ENCODE measurements around the gene OVAAL. TPM values are rescaled to one million over a fixed set of nuclear protein-coding genes. Genes with fewer than 3 reads are reported as not detected.

The OVAAL gene
- total RNA-seq, 1 donor from 2014 or later: not detected

DNA sequence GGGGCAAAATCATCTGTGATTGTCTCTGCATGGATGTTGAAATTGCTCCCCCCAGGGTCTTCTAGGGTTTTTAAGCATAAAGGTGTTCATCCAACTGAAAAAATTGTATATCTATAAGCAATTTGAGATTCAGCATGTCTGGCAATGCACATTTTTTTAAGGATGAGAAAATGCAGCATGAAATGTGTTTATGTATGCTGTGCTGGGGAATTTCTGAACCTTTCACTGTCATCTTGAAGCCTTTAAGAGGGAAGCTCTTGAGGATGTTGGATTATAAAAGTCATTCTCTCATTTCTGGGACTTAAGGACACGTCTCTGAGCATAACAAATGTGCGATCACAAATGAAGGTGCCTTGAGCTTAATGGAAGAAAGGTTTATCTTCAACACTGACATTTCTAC is 9.4 kb downstream of the OVAAL start:
- no peak overlapping the region for H3K27ac Mint-ChIP-seq

DNA sequence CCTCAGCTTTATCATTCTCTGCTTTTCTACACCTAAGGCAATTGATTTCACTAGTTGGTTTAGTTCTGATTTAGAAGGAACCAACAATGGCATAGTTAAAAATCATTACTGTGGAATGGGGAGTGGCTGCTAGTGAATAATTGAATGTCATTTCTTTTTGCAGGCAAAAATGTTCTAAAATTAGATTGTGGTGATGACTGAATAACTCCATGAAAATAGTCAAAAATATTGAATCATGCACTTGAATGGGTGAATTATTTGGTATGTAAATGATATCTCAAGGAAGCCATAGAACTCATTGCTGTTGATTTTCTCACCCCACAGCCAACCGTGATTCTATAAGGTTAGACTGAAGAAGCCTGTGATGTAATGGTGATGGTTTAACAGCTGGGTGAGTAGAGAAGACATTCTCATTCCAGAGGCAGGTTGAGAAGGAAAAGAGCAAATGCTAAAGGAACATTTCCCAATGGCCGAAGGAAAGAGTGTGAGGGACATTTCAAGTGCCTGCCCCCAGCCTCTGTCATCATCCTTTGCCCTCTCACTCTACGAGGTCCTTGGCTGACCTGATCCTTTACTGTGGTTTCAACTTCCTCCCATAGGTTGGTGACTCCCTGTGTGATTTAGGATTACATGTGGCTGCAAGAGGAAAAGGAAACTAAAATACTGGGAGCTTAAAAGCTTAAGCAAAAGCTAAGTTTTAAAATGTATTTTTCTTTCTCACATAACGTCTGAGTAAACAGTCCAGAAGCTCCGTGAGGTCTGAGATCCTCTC is 12.5 kb downstream of the OVAAL start:
- Mint-ChIP-seq H3K4me1 (peaks cover 22% of the 10 kb centered on the region), H3K27ac (peak overlapping the region; percentile 73), H3K36me3 (ENCODE audit: low read depth) (peaks cover 7% of the 10 kb centered on the region), H3K4me3 (no peak overlapping the region), H3K27me3 (peaks cover 11% of the 10 kb centered on the region), H3K9me3 (peaks cover 20% of the 10 kb centered on the region)
- DNase-seq: no peak
- intact Hi-C loops (cut with micrococcal nuclease): loop anchor here (5.0 to 10.0 kb wide), 2 partner anchors 451 to 824 kb away; partner anchors contain the start of gene STX6

More for the DNA sequence above, 9.4 kb downstream of the OVAAL start:
- Mint-ChIP-seq H3K9me3 (peaks cover 17% of the 10 kb centered on the region), H3K27me3 (peaks cover 23% of the 10 kb centered on the region), H3K4me3 (no peak overlapping the region), H3K36me3 (ENCODE audit: low read depth) (peaks cover 7% of the 10 kb centered on the region), H3K4me1 (peaks cover 22% of the 10 kb centered on the region)
- intact Hi-C loops (cut with micrococcal nuclease): no loop called here
- no peak for DNase-seq

DNA sequence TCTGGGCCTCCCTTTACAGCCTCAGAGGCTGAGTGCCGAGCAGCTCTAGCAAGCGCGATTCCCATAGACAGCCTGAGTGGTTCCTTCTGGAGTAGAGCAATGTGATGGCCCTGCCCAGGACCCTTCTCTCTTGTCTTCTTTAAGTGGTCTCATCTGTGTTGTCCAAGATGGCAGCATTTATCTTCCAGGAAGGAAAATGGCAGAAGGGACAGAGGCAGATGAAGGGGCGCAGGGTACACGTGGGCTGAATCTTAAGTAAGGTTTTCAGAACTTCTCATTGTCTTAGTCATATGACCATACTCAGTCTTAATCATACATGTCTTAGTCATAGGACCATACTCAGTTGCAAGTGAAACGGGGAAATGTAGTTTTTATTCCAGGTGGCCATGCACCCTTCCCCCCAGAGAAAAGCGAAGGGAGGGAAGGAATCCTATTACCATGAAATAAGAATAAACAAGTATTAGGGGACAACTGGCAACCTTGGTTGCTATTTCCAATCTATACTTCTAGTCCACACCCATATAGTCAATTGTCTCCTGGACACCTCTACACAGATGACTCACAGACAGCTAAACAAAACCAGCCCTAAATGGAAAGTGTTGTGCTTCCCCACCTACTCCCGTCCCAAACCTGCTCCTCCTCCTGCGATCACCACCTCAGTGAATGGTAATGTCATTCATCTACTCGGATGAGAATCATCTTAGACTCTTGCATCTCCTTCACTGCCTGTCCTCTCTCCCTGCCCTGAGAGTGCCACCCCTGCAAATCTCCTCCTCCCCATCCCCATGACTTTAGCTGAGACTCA is 13.3 kb downstream of the OVAAL start:
- DNase-seq: peak; percentile 65
- intact Hi-C loops (cut with micrococcal nuclease): loop anchor here (1.0 to 10.0 kb wide), 4 partner anchors 13 to 823 kb away; partner anchors contain the start of gene STX6
- Mint-ChIP-seq H3K27ac (peak overlapping the region; percentile 73), H3K9me3 (peaks cover 21% of the 10 kb centered on the region), H3K36me3 (ENCODE audit: low read depth) (peaks cover 7% of the 10 kb centered on the region), H3K27me3 (peaks cover 11% of the 10 kb centered on the region), H3K4me3 (peak overlapping the region; percentile 38), H3K4me1 (peaks cover 22% of the 10 kb centered on the region)

DNA sequence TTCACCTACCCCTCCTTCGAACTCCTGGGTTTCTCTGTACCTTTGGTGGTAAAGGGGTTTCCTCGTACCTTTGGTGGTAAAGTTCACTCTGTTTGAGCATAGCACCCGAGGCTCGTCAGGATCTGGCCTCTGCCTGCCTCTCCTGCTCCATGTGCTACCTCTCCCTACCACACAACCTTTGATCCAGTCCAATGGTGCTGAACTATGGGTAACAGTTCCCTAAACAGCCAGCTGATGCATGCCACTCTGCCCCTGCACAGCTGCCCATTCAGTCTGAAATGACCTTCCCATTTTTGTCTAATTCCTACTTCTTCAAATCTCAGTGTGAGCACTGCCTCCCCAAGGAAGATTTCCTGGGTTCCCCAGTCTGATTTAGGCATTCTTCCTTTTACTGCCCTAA is 14.0 kb downstream of the OVAAL start:
- Mint-ChIP-seq H3K9me3 (peaks cover 21% of the 10 kb centered on the region), H3K36me3 (ENCODE audit: low read depth) (peaks cover 7% of the 10 kb centered on the region), H3K4me1 (peaks cover 22% of the 10 kb centered on the region), H3K27ac (peak overlapping the region; percentile 14), H3K27me3 (peaks cover 7% of the 10 kb centered on the region), H3K4me3 (no peak overlapping the region)
- intact Hi-C loops (cut with micrococcal nuclease): loop anchor here (1.0 to 10.0 kb wide), 4 partner anchors 13 to 822 kb away; partner anchors contain the start of gene STX6
- DNase-seq: no peak

DNA sequence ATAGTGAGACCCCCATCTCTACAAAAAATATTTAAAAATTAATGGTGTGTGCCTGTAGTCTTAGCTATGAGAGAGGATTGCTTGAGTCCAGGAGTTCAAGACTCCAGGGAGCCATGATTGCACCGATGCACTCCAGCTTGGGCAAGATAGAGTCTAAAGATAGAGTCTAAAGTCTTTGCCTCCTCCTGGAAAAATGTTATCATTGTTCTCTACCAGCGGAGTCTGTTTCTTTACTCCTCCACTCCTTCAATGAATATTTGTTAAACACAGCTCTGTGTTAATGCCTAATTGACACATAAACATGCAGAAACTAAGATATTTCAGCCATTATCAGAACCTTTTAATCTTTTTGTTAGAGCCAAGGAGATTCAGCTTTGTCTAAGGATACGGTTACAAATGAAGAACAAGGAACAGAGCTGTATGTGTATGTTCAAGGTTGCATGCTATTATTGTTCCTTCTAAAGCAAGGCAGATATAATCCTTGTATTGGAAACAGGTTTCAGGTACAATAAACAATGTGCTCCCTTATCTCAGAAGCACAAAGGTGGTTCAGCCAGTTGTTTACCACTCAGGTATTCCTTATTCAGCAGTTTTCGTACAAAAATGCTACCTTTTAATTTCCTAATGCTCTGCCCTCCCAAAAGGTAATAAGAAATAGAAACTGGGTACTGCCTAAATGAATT is 15.4 kb downstream of the OVAAL start:
- intact Hi-C loops (cut with micrococcal nuclease): loop anchor here (5.0 to 10.0 kb wide), 2 partner anchors 448 to 821 kb away; partner anchors contain the start of gene STX6
- peaks cover 7% of the 10 kb centered on the region for H3K36me3 Mint-ChIP-seq (ENCODE audit: low read depth)
- peaks cover 21% of the 10 kb centered on the region for H3K9me3 Mint-ChIP-seq
- DNase-seq: no peak
- H3K4me3 Mint-ChIP-seq: no peak overlapping the region
- H3K4me1 Mint-ChIP-seq: peaks cover 22% of the 10 kb centered on the region
- no peak overlapping the region for H3K27ac Mint-ChIP-seq
- H3K27me3 Mint-ChIP-seq: peaks cover 4% of the 10 kb centered on the region

DNA sequence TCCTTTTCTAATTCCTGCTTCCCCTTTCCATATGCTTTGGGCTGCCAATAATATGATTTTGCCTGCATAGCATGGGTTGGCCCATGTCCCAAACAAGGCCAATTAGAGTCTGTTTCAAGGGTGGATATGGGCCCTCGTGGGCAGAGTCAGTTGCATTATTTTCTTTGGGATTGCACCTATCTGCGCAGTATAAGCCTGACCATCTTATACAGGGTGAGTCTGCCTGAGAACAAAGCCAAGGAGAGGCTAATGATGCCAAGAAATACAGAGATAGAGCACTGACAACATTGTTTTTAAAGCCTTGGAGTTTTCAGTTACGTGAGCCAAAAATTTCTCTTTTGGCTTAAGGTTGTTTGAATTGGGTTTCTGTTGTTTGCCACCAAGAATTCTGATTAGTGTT is 18.6 kb downstream of the OVAAL start:
- H3K27me3 Mint-ChIP-seq: peaks cover 4% of the 10 kb centered on the region
- no peak for DNase-seq
- H3K27ac Mint-ChIP-seq: no peak overlapping the region
- intact Hi-C loops (cut with micrococcal nuclease): loop anchor here (10.0 kb wide), 1 partner anchor 817 kb away; no protein-coding TSS in a partner anchor
- peaks cover 9% of the 10 kb centered on the region for H3K4me1 Mint-ChIP-seq
- no peak overlapping the region for H3K4me3 Mint-ChIP-seq
- peaks cover 6% of the 10 kb centered on the region for H3K9me3 Mint-ChIP-seq
- peaks cover 1% of the 10 kb centered on the region for H3K36me3 Mint-ChIP-seq (ENCODE audit: low read depth)

DNA sequence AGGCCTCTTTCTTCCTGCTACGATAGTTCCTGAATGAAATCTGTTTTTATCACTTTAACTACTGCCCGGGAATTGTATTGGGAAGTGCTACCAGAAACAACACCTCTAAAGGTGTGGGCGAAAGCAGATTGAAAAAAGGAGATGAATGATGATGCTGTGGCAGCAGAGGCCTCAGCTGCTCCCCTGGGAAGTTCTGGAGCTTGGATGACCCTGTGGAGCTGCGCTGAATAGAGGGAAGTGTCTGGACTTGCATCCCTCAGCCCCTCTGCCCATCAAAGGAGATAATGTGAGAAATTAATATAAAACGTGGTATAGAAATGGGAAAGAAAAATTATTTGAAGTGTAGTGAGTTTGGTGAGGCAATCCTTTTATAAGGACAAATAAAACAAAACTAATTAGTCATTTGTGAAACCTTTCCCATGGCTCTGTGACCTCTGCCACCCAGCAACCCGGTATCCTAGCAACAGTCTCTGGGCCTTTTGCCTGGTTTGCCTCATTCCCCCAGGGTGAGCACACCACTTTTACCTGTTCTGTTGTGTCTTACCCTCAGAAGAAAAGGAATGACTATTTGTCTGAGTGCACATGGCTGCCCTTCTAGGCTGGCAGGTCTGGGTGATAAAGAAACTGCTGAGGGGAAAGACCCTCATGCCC is 21.3 kb downstream of the OVAAL start:
- peaks cover 4% of the 10 kb centered on the region for H3K9me3 Mint-ChIP-seq
- intact Hi-C loops (cut with micrococcal nuclease): loop anchor here (10.0 kb wide), 1 partner anchor 815 kb away; no protein-coding TSS in a partner anchor
- H3K27ac Mint-ChIP-seq: no peak overlapping the region
- peaks cover 4% of the 10 kb centered on the region for H3K27me3 Mint-ChIP-seq
- no peak overlapping the region for H3K4me3 Mint-ChIP-seq
- H3K36me3 Mint-ChIP-seq (ENCODE audit: low read depth): no peaks in the 10 kb centered on the region
- peaks cover 7% of the 10 kb centered on the region for H3K4me1 Mint-ChIP-seq
- DNase-seq: no peak

DNA sequence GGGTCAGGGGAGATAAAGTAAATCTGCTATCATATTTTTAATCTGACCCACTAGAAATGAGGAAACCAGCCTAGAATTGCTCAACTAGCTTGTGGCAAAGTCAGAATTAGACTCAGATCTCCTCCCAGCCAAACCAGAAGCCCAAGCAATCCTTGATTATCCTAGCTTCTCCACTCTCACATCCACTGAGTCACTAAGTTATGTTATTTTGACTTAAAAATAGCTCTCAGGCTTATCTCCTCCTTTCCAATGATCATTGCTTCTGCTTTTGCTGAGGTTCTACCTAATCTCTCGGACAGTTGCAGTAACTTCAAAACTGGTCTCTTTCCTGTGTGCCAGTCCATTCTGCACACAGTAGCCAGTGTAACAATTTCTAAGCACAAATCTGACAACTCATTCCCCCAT is 22.9 kb downstream of the OVAAL start:
- peaks cover 2% of the 10 kb centered on the region for H3K9me3 Mint-ChIP-seq
- no peak for DNase-seq
- no peak overlapping the region for H3K27ac Mint-ChIP-seq
- H3K36me3 Mint-ChIP-seq (ENCODE audit: low read depth): peaks cover 1% of the 10 kb centered on the region
- H3K27me3 Mint-ChIP-seq: peaks cover 2% of the 10 kb centered on the region
- peaks cover 21% of the 10 kb centered on the region for H3K4me1 Mint-ChIP-seq
- intact Hi-C loops (cut with micrococcal nuclease): no loop called here
- H3K4me3 Mint-ChIP-seq: no peak overlapping the region

DNA sequence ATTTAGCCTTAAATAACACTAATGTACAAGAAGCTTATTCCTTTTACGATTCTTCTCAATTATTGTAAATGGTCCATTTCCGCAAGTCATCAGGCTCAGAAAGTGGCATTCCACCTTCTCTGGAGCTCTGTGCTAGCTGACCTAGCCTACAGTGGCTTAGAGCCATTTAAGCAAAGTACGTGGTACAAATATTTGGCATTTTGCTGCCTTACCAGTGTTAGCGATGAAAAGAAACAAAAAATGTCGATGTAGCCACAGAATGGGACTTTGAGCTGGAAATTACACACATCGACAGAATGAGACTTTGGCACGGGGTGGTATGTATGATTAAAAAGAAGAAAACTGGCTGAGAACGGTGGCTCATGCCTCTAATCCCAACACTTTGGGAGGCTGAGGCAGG is 26.1 kb downstream of the OVAAL start:
- Mint-ChIP-seq H3K27ac (peak overlapping the region; percentile 95), H3K27me3 (no peaks in the 10 kb centered on the region), H3K9me3 (peaks cover 14% of the 10 kb centered on the region), H3K4me1 (peaks cover 26% of the 10 kb centered on the region), H3K4me3 (peak overlapping the region; percentile 75), H3K36me3 (ENCODE audit: low read depth) (peaks cover 7% of the 10 kb centered on the region)
- intact Hi-C loops (cut with micrococcal nuclease): loop anchor here (1.0 to 2.0 kb wide), 2 partner anchors 13 to 48 kb away; partner anchors contain the start of gene XPR1
- no peak for DNase-seq

DNA sequence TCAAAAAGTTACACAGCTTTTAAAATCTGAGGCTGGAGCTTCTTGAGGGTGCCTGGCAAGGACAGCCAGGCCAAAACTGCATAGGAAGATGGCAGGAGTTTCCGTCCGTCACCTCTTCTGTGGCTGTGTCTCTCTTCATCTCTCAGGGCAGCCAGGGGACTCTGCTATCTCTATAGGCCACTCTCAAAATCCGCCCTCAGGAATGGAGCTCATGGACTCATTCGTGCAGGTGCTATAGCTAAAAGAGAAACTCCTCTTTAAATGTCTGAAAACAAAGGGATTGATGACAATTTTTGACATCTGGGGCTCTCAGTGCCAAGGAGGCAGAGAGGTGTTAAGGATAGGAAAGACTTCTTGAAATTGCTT is 27.2 kb downstream of the OVAAL start:
- no peaks in the 10 kb centered on the region for H3K27me3 Mint-ChIP-seq
- peaks cover 14% of the 10 kb centered on the region for H3K9me3 Mint-ChIP-seq
- H3K4me3 Mint-ChIP-seq: peak overlapping the region; percentile 75
- H3K36me3 Mint-ChIP-seq (ENCODE audit: low read depth): peaks cover 7% of the 10 kb centered on the region
- peak overlapping the region; percentile 95 for H3K27ac Mint-ChIP-seq
- no peak for DNase-seq
- peaks cover 25% of the 10 kb centered on the region for H3K4me1 Mint-ChIP-seq
- intact Hi-C loops (cut with micrococcal nuclease): loop anchor here (1.0 to 2.0 kb wide), 2 partner anchors 14 to 47 kb away; partner anchors contain the start of gene XPR1

DNA sequence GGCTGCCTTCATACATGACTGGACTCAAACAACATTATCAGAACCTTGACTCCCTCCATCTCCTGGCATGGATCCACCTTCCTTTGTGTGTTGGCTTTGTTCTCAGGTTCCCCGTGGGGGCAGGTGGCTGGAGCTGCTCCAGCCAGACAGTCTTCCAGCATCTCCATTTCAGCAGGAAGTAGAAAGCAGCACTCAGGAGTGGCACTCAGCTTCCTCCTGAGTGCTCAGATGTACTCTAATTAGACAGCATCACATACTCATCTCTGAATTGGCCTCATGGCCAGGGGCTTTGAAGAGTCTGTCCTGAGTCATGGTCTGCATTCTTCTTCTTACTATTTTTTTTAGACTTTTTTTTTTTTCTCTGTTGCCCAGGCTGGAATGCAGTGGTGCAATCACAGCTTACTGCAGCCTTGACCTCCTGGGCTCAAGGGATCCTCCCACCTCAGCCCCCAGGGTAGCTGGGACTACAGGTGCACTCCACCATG is 27.9 kb downstream of the OVAAL start:
- peak overlapping the region; percentile 50 for H3K4me3 Mint-ChIP-seq
- intact Hi-C loops (cut with micrococcal nuclease): no loop called here
- peak overlapping the region; percentile 90 for H3K27ac Mint-ChIP-seq
- peaks cover 14% of the 10 kb centered on the region for H3K9me3 Mint-ChIP-seq
- H3K27me3 Mint-ChIP-seq: no peaks in the 10 kb centered on the region
- H3K4me1 Mint-ChIP-seq: peaks cover 25% of the 10 kb centered on the region
- peaks cover 7% of the 10 kb centered on the region for H3K36me3 Mint-ChIP-seq (ENCODE audit: low read depth)
- peak; percentile 59 for DNase-seq

DNA sequence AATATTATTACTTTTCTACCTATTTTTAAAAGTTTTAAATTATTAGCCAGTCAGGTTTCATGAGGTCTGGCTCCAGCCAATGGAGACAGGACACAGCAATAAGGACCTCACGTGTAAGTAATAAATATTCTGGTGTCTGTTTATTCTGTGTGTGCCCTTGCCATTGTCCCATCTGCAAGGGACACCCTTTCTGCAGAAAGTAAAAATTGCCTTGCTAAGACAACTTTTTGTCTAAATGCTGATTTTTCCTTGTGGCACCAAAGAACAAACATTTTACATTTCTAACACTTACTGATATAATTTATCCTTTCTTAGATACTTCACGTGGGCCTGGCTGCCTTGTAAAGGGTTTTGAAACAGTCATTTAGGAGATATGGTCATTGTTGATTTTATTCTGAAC is 29.4 kb downstream of the OVAAL start:
- H3K27me3 Mint-ChIP-seq: no peaks in the 10 kb centered on the region

DNA sequence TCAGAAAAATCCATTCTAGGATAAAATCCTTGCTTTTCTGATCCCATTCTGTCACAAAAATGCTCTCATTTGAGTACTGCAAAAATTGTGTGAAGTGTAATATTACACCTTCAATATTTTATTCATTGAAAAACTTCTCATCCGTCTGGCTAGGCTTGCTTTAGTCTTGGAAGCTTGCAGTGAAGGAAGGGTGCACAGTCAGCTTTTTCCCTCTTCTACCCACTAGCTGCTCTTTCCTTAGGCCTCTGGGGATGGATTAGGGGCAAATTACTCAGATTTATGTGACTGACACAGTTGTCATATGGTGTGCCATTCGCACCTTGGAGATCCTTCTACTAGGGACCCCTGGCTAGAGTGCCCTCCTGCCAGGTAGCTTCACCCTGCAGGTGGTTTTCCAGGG is 32.1 kb downstream of the OVAAL start:
- peaks cover 7% of the 10 kb centered on the region for H3K36me3 Mint-ChIP-seq (ENCODE audit: low read depth)
- H3K4me1 Mint-ChIP-seq: peaks cover 11% of the 10 kb centered on the region
- H3K27me3 Mint-ChIP-seq: peaks cover 4% of the 10 kb centered on the region
- no peak overlapping the region for H3K4me3 Mint-ChIP-seq
- no peak for DNase-seq
- H3K27ac Mint-ChIP-seq: no peak overlapping the region
- peaks cover 14% of the 10 kb centered on the region for H3K9me3 Mint-ChIP-seq
- intact Hi-C loops (cut with micrococcal nuclease): no loop called here

More for the DNA sequence above, 29.4 kb downstream of the OVAAL start:
- DNase-seq: no peak
- Mint-ChIP-seq H3K4me3 (no peak overlapping the region), H3K9me3 (peaks cover 14% of the 10 kb centered on the region), H3K4me1 (peaks cover 25% of the 10 kb centered on the region), H3K27ac (no peak overlapping the region), H3K36me3 (ENCODE audit: low read depth) (peaks cover 7% of the 10 kb centered on the region)
- intact Hi-C loops (cut with micrococcal nuclease): no loop called here

Measured in activated CD4-positive, alpha-beta T cell treated with anti-CD3 and anti-CD28 coated beads, Interleukin-2, amount 10 ng/mL, durations not matched to agents 24 days and 14 days (primary cell).